GM23338 (cell line): ENCODE measurements around the gene SCAPER. TPM values are rescaled to one million over a fixed set of nuclear protein-coding genes. Genes with fewer than 3 reads are reported as not detected.

Experiments
- ATAC-seq: fragments of 200-7000 bp; cut with Tn5 transposase; 3 replicates; pipeline ENCODE4 v1.9.1; 2020
- DNase-seq: peaks from one replicate; pipeline ENCODE4 v3.0.0-alpha.2; 2015; ENCODE audit warnings: low spot score
- H2AFZ ChIP-seq: fragments of 200-600 bp; sonication (generic); 2 replicates; pipeline ENCODE4 v1.8.0; 2016; ENCODE audit warnings: antibody characterized with exemption, mild to moderate bottlenecking, moderate library complexity
- H3F3A ChIP-seq: fragments of 200-600 bp; sonication (generic); replicated peaks from 2 replicates; pipeline ENCODE4 v1.8.0; 2017; ENCODE audit warnings: antibody characterized with exemption, mixed run types, low read depth
- H3K27ac ChIP-seq: fragments of 200-600 bp; sonication (generic); 2 replicates; pipeline ENCODE4 v1.6.1; 2016; ENCODE audit warnings: low read depth
- H3K27me3 ChIP-seq: fragments of 200-600 bp; sonication (generic); 2 replicates; pipeline ENCODE4 v1.8.0; 2016; ENCODE audit warnings: mild to moderate bottlenecking, mixed run types, moderate library complexity; ENCODE audit not compliant: insufficient read depth
- H3K36me3 ChIP-seq: fragments of 200-600 bp; sonication (generic); 2 replicates; pipeline ENCODE4 v1.8.0; 2016; ENCODE audit warnings: mild to moderate bottlenecking; ENCODE audit not compliant: insufficient read depth
- H3K4me1 ChIP-seq: fragments of 200-600 bp; sonication (generic); 2 replicates; pipeline ENCODE4 v1.8.0; 2016; ENCODE audit warnings: mild to moderate bottlenecking, moderate library complexity; ENCODE audit not compliant: insufficient read depth
- H3K4me2 ChIP-seq: fragments of 200-600 bp; sonication (generic); 2 replicates; pipeline ENCODE4 v1.7.1; 2017; ENCODE audit warnings: mixed run types
- H3K4me3 ChIP-seq: fragments of 200-600 bp; sonication (generic); 2 replicates; pipeline ENCODE4 v1.6.1; 2016; ENCODE audit warnings: mixed run types
- H3K79me2 ChIP-seq: fragments of 200-600 bp; sonication (generic); replicated peaks from 2 replicates; pipeline ENCODE4 v1.8.0; 2017; ENCODE audit warnings: mild to moderate bottlenecking; ENCODE audit not compliant: insufficient read depth
- H3K9me2 ChIP-seq: fragments of 200-600 bp; sonication (generic); 2 replicates; pipeline ENCODE4 v1.8.0; 2017; ENCODE audit not compliant: insufficient read depth
- H4K20me1 ChIP-seq: fragments of 200-600 bp; sonication (generic); replicated peaks from 2 replicates; pipeline ENCODE4 v1.8.0; 2017; ENCODE audit warnings: mild to moderate bottlenecking; ENCODE audit not compliant: insufficient read depth
- H3K27ac Mint-ChIP-seq: 2 replicates; pipeline ENCODE4 v1.8.0; 2020; ENCODE audit warnings: inconsistent platforms, mild to moderate bottlenecking, moderate library complexity, mixed read lengths
- H3K27me3 Mint-ChIP-seq: 3 replicates; pipeline ENCODE4 v1.8.0; 2022; ENCODE audit warnings: low read depth, mild to moderate bottlenecking, moderate library complexity, mixed read lengths, inconsistent platforms; ENCODE audit not compliant: insufficient read depth, poor library complexity
- H3K36me3 Mint-ChIP-seq: 3 replicates; pipeline ENCODE4 v1.8.0; 2021; ENCODE audit warnings: low read depth, mild to moderate bottlenecking, inconsistent platforms, moderate library complexity, mixed read lengths
- H3K4me1 Mint-ChIP-seq: 3 replicates; pipeline ENCODE4 v1.8.0; 2020; ENCODE audit warnings: mild to moderate bottlenecking, inconsistent platforms, mixed read lengths
- H3K4me3 Mint-ChIP-seq: 3 replicates; pipeline ENCODE4 v1.8.0; 2021; ENCODE audit warnings: moderate library complexity, mild to moderate bottlenecking, inconsistent platforms, mixed read lengths
- H3K9me3 Mint-ChIP-seq: 3 replicates; pipeline ENCODE4 v1.8.0; 2020; ENCODE audit warnings: moderate library complexity, mild to moderate bottlenecking, inconsistent platforms, mixed read lengths
- CREB1 ChIP-seq: fragments of 250-450 bp; sonication (Bioruptor Pico); IDR thresholded peaks from 2 replicates; pipeline ENCODE4 v1.5.0; 2020; ENCODE audit warnings: low read depth, mild to moderate bottlenecking, moderate library complexity
- EZH2 ChIP-seq: fragments of 200-600 bp; sonication (generic); IDR thresholded peaks from one replicate; pipeline ENCODE4 v1.8.0; 2017; ENCODE audit warnings: antibody characterized with exemption, mild to moderate bottlenecking, low read depth; ENCODE audit not compliant: unreplicated experiment
- EZH2phosphoT487 ChIP-seq: fragments of 200-600 bp; sonication (generic); IDR thresholded peaks from one replicate; pipeline ENCODE4 v1.8.1; 2018; ENCODE audit warnings: antibody characterized with exemption; ENCODE audit not compliant: unreplicated experiment
- JUNB ChIP-seq: IDR thresholded peaks from one replicate; pipeline ENCODE4 v1.6.1; 2016; ENCODE audit warnings: antibody characterized with exemption; ENCODE audit not compliant: unreplicated experiment
- NANOG ChIP-seq: IDR thresholded peaks from 2 replicates; pipeline ENCODE4 v1.6.1; 2016; ENCODE audit warnings: antibody characterized with exemption, borderline replicate concordance
- POLR2AphosphoS5 ChIP-seq: IDR thresholded peaks from 2 replicates; pipeline ENCODE4 v1.6.1; 2016; ENCODE audit warnings: antibody characterized with exemption, low read depth
- STAT1 ChIP-seq: IDR thresholded peaks from one replicate; pipeline ENCODE4 v1.6.1; 2016; ENCODE audit warnings: antibody characterized with exemption; ENCODE audit not compliant: unreplicated experiment
- ZNF114 ChIP-seq: fragments of 250-450 bp; sonication (Bioruptor Pico); IDR thresholded peaks from 2 replicates; pipeline ENCODE4 v1.5.0; 2020; ENCODE audit warnings: mild to moderate bottlenecking, moderate library complexity
- ZNF331 ChIP-seq: fragments of 250-450 bp; sonication (Bioruptor Pico); IDR thresholded peaks from 2 replicates; pipeline ENCODE4 v1.5.0; 2020; ENCODE audit warnings: low read depth, mild to moderate bottlenecking, moderate library complexity
- polyA plus RNA-seq: library from polyadenylated mRNA; unstranded; fragments of >200 nt; fragmentation: Nextera tagmentation; extraction: Ambion mirVana; gene quantifications from 2 replicates; pipeline ENCODE4 v1.2.1, GENCODE V29; 2016
- total RNA-seq: library from RNA; depleted of rRNA; stranded (reverse); fragments of >200 nt; shearing (Covaris generic); gene quantifications from 2 replicates; pipeline ENCODE4 v1.2.3, GENCODE V29; 2014
- TF ChIP-seq, protein P1 (sequence below): IDR thresholded peaks from one replicate; pipeline ENCODE4 v1.6.1; 2018; ENCODE audit warnings: antibody characterized with exemption; ENCODE audit not compliant: unreplicated experiment
- TF ChIP-seq, protein P2 (sequence below): fragments of 250-450 bp; sonication (Bioruptor Pico); IDR thresholded peaks from 2 replicates; pipeline ENCODE4 v1.5.0; 2020; ENCODE audit warnings: mild to moderate bottlenecking, moderate library complexity
- TF ChIP-seq, protein P3 (sequence below), 2 experiments: fragments of 200-600 bp in 1 of 2; sonication (generic) in 1 of 2; conservative IDR thresholded peaks; 2 replicates each; pipeline versions ENCODE4 v1.5.1 to v1.6.1; 2016 to 2017; ENCODE audit warnings: antibody characterized with exemption in 2 of 2, low read depth in 2 of 2, mild to moderate bottlenecking in 2 of 2, moderate library complexity in 1 of 2
- TF ChIP-seq, protein P4 (sequence below): IDR thresholded peaks from 2 replicates; pipeline ENCODE4 v1.6.1; 2016; ENCODE audit warnings: antibody characterized with exemption

The SCAPER gene
- total and polyA plus RNA-seq, 2 experiments from 2014 or later: 9.1 to 17.6 TPM

DNA sequence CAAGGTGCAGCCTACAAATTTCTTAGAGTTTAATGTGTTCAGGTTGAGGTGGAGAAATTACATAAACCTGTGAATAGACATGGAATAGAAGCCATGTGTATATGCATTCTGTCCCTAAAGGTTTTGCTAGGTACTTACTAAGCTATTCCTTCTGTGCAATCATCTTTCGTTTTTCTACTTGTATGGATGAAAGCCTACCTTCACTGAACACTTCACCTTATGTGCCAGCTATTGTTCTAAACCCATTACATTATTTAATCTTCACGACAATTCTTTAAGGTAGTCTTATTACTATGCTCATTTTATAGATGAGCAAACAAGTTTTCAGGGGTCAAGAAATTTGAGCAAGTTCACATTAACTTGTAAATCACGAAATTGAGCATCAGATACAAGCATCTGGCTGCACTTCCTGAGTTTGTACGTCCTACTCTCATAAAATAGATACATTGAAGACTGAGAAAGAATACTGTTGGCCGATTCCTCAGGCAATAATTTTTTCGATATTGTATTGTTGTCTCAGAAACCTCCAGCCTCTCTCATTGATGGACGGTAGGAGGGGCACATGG, 25.8 kb upstream of the SCAPER start:
- peaks cover 16% of the 10 kb centered on the region for H3K4me1 Mint-ChIP-seq
- H3F3A ChIP-seq: no peaks in the 10 kb centered on the region
- peak overlapping the region; percentile 92 for H3K4me3 Mint-ChIP-seq
- peaks cover 5% of the 10 kb centered on the region; the same call in 1 of the 2 replicates for H3K4me1 ChIP-seq
- peak overlapping the region; percentile 95 for H2AFZ ChIP-seq
- ATAC-seq (no peak), DNase-seq (no peak)
- no peak overlapping the region for H3K27ac ChIP-seq
- H3K79me2 ChIP-seq: peaks cover 37% of the 10 kb centered on the region
- H3K4me3 ChIP-seq: peak overlapping the region; percentile 82
- no peaks in the 10 kb centered on the region for H4K20me1 ChIP-seq
- H3K27me3 Mint-ChIP-seq: peaks cover 3% of the 10 kb centered on the region
- H3K36me3 Mint-ChIP-seq: peaks cover 37% of the 10 kb centered on the region
- H3K36me3 ChIP-seq: peaks cover 19% of the 10 kb centered on the region
- TF ChIP-seq ZNF331 (CRISPR knock-in tag): no peak
- TF ChIP-seq STAT1: no peak
- no peak for TF ChIP-seq CREB1 (CRISPR knock-in tag)
- TF ChIP-seq EZH2phosphoT487: no peak
- TF ChIP-seq, protein P1, sequence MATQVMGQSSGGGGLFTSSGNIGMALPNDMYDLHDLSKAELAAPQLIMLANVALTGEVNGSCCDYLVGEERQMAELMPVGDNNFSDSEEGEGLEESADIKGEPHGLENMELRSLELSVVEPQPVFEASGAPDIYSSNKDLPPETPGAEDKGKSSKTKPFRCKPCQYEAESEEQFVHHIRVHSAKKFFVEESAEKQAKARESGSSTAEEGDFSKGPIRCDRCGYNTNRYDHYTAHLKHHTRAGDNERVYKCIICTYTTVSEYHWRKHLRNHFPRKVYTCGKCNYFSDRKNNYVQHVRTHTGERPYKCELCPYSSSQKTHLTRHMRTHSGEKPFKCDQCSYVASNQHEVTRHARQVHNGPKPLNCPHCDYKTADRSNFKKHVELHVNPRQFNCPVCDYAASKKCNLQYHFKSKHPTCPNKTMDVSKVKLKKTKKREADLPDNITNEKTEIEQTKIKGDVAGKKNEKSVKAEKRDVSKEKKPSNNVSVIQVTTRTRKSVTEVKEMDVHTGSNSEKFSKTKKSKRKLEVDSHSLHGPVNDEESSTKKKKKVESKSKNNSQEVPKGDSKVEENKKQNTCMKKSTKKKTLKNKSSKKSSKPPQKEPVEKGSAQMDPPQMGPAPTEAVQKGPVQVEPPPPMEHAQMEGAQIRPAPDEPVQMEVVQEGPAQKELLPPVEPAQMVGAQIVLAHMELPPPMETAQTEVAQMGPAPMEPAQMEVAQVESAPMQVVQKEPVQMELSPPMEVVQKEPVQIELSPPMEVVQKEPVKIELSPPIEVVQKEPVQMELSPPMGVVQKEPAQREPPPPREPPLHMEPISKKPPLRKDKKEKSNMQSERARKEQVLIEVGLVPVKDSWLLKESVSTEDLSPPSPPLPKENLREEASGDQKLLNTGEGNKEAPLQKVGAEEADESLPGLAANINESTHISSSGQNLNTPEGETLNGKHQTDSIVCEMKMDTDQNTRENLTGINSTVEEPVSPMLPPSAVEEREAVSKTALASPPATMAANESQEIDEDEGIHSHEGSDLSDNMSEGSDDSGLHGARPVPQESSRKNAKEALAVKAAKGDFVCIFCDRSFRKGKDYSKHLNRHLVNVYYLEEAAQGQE: no peak
- TF ChIP-seq NANOG: no peak
- TF ChIP-seq JUNB: no peak
- no peak for TF ChIP-seq ZNF114 (CRISPR knock-in tag)
- TF ChIP-seq, protein P2, sequence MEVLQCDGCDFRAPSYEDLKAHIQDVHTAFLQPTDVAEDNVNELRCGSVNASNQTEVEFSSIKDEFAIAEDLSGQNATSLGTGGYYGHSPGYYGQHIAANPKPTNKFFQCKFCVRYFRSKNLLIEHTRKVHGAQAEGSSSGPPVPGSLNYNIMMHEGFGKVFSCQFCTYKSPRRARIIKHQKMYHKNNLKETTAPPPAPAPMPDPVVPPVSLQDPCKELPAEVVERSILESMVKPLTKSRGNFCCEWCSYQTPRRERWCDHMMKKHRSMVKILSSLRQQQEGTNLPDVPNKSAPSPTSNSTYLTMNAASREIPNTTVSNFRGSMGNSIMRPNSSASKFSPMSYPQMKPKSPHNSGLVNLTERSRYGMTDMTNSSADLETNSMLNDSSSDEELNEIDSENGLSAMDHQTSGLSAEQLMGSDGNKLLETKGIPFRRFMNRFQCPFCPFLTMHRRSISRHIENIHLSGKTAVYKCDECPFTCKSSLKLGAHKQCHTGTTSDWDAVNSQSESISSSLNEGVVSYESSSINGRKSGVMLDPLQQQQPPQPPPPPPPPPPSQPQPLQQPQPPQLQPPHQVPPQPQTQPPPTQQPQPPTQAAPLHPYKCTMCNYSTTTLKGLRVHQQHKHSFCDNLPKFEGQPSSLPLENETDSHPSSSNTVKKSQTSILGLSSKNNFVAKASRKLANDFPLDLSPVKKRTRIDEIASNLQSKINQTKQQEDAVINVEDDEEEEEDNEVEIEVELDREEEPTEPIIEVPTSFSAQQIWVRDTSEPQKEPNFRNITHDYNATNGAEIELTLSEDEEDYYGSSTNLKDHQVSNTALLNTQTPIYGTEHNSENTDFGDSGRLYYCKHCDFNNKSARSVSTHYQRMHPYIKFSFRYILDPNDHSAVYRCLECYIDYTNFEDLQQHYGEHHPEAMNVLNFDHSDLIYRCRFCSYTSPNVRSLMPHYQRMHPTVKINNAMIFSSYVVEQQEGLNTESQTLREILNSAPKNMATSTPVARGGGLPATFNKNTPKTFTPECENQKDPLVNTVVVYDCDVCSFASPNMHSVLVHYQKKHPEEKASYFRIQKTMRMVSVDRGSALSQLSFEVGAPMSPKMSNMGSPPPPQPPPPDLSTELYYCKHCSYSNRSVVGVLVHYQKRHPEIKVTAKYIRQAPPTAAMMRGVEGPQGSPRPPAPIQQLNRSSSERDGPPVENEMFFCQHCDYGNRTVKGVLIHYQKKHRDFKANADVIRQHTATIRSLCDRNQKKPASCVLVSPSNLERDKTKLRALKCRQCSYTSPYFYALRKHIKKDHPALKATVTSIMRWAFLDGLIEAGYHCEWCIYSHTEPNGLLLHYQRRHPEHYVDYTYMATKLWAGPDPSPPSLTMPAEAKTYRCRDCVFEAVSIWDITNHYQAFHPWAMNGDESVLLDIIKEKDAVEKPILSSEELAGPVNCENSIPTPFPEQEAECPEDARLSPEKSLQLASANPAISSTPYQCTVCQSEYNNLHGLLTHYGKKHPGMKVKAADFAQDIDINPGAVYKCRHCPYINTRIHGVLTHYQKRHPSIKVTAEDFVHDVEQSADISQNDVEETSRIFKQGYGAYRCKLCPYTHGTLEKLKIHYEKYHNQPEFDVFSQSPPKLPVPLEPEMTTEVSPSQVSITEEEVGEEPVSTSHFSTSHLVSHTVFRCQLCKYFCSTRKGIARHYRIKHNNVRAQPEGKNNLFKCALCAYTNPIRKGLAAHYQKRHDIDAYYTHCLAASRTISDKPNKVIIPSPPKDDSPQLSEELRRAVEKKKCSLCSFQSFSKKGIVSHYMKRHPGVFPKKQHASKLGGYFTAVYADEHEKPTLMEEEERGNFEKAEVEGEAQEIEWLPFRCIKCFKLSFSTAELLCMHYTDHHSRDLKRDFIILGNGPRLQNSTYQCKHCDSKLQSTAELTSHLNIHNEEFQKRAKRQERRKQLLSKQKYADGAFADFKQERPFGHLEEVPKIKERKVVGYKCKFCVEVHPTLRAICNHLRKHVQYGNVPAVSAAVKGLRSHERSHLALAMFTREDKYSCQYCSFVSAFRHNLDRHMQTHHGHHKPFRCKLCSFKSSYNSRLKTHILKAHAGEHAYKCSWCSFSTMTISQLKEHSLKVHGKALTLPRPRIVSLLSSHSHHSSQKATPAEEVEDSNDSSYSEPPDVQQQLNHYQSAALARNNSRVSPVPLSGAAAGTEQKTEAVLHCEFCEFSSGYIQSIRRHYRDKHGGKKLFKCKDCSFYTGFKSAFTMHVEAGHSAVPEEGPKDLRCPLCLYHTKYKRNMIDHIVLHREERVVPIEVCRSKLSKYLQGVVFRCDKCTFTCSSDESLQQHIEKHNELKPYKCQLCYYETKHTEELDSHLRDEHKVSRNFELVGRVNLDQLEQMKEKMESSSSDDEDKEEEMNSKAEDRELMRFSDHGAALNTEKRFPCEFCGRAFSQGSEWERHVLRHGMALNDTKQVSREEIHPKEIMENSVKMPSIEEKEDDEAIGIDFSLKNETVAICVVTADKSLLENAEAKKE: no peak
- TF ChIP-seq, protein P3, sequence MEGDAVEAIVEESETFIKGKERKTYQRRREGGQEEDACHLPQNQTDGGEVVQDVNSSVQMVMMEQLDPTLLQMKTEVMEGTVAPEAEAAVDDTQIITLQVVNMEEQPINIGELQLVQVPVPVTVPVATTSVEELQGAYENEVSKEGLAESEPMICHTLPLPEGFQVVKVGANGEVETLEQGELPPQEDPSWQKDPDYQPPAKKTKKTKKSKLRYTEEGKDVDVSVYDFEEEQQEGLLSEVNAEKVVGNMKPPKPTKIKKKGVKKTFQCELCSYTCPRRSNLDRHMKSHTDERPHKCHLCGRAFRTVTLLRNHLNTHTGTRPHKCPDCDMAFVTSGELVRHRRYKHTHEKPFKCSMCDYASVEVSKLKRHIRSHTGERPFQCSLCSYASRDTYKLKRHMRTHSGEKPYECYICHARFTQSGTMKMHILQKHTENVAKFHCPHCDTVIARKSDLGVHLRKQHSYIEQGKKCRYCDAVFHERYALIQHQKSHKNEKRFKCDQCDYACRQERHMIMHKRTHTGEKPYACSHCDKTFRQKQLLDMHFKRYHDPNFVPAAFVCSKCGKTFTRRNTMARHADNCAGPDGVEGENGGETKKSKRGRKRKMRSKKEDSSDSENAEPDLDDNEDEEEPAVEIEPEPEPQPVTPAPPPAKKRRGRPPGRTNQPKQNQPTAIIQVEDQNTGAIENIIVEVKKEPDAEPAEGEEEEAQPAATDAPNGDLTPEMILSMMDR (conservative IDR thresholded peaks at IDR 0.05; ENCODE audit: low read depth in 2 of 2): no peak
- no peak for TF ChIP-seq EZH2
- TF ChIP-seq, protein P4, sequence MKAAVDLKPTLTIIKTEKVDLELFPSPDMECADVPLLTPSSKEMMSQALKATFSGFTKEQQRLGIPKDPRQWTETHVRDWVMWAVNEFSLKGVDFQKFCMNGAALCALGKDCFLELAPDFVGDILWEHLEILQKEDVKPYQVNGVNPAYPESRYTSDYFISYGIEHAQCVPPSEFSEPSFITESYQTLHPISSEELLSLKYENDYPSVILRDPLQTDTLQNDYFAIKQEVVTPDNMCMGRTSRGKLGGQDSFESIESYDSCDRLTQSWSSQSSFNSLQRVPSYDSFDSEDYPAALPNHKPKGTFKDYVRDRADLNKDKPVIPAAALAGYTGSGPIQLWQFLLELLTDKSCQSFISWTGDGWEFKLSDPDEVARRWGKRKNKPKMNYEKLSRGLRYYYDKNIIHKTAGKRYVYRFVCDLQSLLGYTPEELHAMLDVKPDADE: no peak
- no peak for TF ChIP-seq POLR2AphosphoS5
- H3K27me3 ChIP-seq: no peaks in the 10 kb centered on the region
- H3K9me2 ChIP-seq: no peaks in the 10 kb centered on the region
- H3K9me3 Mint-ChIP-seq: no peaks in the 10 kb centered on the region
- H3K4me2 ChIP-seq: peak overlapping the region; percentile 75
- H3K27ac Mint-ChIP-seq: peak overlapping the region; percentile 95
